Stimulated activated naive CD4-positive, alpha-beta T cell treated with Interleukin-2 at 50 U/mL for 16 hours (primary cell): ENCODE measurements around the gene LIPC.

Source experiments
- DNase-seq: peaks from one replicate; lab custom pipeline; 2025; lab: John Stamatoyannopoulos, UW

Gene LIPC

GRCh38 chr15:58406811-58407210 lies 25.0 kb upstream of the LIPC start:
- no peak for DNase-seq

GRCh38 chr15:58407236-58407775 lies 24.5 kb upstream of the LIPC start:
- no peak for DNase-seq

- DNase-seq: no peak
Measured at GRCh38 chr15:58407778-58408177, 24.0 kb upstream of the LIPC start.

DNA sequence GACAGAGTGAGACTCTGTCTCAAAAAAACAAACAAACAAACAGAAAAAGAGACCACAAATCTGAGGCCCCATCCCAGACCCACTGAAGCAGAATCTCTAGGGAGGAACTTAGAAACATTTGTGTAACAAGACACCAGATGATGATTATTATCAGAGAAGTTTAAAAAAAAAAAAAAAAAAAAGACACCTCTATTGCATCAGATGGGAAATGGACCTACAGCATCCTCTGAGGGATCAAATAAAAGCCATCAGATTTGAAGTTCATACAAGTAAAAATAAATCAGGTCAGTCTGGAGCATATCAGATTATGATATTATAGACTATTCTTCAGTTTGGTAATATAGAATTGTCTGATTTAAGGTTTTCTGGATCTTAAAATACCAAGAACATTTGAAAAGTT lies 21.9 kb upstream of the LIPC start:
- no peak for DNase-seq

GRCh38 chr15:58410353-58410752 lies 21.4 kb upstream of the LIPC start:
- DNase-seq: no peak

DNA sequence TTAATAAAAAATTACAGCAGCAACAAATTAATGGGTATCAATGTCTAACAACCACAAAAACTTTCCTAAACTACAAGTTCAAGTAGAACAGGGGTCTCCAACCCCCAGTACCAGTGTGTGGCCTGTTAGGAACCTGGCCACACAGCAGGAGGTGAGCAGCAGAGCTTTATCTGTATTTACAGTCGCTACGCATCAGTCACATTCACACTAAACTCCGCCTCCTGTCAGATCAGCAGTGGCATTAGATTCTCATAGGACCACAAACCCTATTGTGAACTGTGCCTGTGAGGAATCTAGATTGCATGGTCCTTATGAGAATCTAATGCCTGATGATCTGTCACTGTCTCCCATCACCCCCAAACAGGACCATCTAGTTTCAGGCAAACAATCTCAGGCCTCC lies 18.5 kb upstream of the LIPC start:
- DNase-seq: no peak

GRCh38 chr15:58415636-58416035 lies 16.2 kb upstream of the LIPC start:
- no peak for DNase-seq

- no peak for DNase-seq
Measured at GRCh38 chr15:58416963-58417362, 14.8 kb upstream of the LIPC start.

DNA sequence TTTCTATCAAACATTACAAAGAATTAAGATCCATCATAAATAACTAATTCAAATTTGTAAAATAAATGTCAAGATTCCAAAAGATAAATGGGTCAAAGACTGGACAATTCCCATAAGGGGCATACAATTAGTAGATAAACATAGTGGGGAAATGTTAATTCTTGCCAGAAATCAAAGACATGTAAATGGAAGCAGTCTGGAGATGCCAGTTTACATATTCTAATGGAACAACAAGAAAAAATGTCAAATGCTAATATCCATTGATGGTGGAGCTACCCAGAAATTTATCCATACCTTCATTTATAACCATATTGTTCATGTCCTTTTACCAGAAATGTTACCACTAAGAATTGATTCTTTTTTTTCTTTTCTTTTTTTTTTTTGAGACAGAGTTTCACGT lies 13.7 kb upstream of the LIPC start:
- no peak for DNase-seq

- DNase-seq: no peak
Measured at GRCh38 chr15:58419803-58420524, 11.8 kb upstream of the LIPC start.

GRCh38 chr15:58420579-58421043 lies 11.2 kb upstream of the LIPC start:
- DNase-seq: no peak

- no peak for DNase-seq
Measured at GRCh38 chr15:58423205-58423604, 8.6 kb upstream of the LIPC start.

- no peak for DNase-seq
Measured at GRCh38 chr15:58423831-58424608, 7.8 kb upstream of the LIPC start.

- DNase-seq: no peak
Measured at GRCh38 chr15:58424722-58425121, 7.1 kb upstream of the LIPC start.

GRCh38 chr15:58425185-58425584 lies 6.6 kb upstream of the LIPC start:
- no peak for DNase-seq

DNA sequence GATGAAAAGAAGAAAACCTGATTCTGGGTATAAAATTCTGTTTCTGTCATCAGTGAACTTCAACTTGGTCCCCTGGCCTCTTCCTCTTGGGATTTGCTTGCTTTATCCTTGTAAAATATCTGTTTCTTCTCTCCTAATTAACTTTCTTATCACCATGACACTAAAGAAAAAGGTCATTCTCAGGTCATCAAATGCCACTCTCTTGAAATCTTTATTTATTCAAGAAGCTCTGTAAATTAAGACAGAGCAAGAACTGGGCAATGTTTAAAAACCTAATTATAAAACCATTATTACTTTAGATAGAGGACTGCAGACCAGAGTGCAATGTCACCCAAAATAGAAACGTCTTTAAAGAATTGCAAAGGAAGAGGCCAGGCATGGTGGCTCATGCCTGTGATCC lies 6.0 kb upstream of the LIPC start:
- DNase-seq: no peak

GRCh38 chr15:58426501-58426900 lies 5.3 kb upstream of the LIPC start:
- DNase-seq: no peak

GRCh38 chr15:58427987-58428386 lies 3.8 kb upstream of the LIPC start:
- no peak for DNase-seq

GRCh38 chr15:58430224-58430787 lies 1.5 kb upstream of the LIPC start:
- no peak for DNase-seq

DNA sequence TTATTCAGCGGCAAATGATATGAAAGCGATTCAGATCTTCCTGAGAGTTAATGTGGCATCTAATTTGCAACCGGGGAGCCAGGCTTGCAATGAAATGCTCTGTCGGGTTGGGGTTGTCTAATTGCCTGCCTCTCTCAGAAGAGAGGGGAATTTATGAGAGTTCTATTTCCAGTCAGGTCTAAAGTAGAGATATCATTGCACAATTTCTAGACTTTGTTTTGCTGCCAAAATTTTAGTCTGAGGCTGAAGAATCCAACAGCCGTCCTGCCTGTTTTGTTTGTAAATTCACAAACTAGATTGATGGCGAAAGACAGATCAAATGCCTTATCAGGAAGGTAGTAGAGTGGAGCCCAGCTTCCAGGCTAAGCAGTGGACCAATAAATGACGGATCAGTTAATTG lies 610 bp downstream of the LIPC start:
- no peak for DNase-seq

DNA sequence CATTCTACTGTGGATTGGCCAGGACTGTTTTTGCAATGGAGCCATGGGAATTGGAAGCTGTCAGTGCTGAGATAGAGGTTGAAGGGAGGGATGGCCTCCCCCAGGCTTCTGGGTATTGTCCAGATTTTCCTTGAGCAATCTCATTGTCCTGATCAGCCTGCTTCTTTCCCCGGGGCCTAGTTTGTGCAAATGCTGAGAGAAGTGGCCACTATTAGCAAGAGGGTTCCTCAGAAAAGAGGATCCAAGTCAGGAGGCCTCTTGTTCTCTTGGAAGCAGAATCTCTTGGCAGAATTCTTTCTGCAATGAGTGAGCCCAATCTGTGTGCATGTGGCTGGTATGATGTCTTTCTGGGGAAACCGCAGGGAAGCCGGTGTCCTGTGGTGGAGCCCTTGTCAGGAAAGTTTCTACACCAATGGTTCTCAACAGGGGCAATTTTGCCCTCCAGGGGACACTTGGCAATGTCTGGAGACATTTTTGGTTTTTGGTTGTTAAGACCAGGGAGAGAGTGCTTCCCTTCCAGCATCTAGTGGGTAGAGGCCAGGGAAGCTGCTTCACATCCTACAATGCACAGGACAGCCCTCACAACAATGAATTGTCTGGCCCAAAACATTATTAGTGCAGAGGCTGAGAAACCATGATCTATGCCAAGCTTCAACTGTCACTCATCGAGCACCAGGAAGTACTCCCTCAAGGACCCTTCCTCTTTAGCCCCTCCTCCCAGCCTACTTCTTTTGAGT lies 2.0 kb downstream of the LIPC start:
- DNase-seq: no peak

DNA sequence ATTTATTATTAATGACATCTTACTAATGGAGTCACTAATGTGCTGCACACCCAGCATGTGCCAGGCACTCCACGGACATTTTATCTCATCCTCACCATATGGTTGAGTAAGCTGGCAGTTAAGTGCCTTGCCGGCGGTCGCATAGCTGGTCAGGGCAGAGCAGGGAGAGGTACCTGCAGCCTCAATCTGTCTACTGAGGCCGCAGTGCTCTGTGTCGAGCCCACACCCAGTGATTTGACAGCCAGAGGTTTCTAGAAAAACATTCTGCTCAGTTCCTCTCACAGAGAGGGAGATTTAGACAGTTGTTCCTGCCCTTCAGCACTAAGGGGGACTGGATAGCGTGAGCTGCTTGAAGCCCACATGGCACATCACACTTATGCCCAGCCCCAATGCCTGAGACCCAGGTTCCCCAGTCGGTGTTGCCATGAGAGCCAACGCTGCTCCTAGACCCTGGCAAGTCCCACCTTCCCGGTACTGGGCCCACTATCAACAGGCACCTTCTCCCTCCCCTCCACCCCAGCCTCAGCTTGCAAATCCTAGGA lies 2.6 kb downstream of the LIPC start:
- no peak for DNase-seq
